ENCODE measurements around the gene LAMTOR4. TPM values are rescaled to one million over a fixed set of nuclear protein-coding genes. Genes with fewer than 3 reads are reported as not detected.
A peak's percentile ranks its signal among the peaks of the same experiment; 100 is the strongest.

Gene LAMTOR4
- total and polyA plus RNA-seq, 2 of the 13 experiments (the other 11 are each of a cell fraction or from before 2014, with no cell fraction given) = 115 to 118 TPM

DNA sequence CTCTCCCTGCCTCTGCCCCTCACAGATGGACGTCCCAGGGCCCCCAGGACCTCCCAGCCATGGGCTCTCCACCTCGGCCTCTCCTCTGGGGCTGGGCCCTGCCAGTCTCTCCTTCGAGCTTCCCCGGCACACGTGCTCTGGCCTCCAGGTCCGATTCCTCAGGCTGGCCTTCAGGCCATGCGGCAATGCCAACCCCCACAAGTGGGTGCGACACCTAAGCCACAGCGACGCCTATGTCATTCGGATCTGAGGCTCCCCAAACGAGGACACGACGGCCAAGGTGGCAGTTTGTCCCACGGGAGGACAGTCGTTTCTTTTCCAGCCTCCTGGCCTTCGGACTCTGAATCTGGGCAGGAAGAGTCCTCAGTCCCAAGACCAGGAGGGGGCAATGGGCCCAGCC lies 42.1 kb upstream of the LAMTOR4 start:
- Histone ChIP-seq H2AFZ (ENCODE audit: low read length) (no peak overlapping the region), H3K27ac (ENCODE audit: extremely low read length, insufficient read depth, low read length) (no peak overlapping the region), H3K4me1 (ENCODE audit: insufficient read depth, low read length) (peaks cover 13% of the 10 kb centered on the region; the same call in 1 of the 2 replicates), H3K9ac (ENCODE audit: insufficient read depth, low read depth, low read length) (no peak overlapping the region), H3K4me2 (ENCODE audit: low read depth, low read length) (no peak overlapping the region), H3K27me3 (ENCODE audit: control insufficient read depth in 1 of 2, insufficient read depth in 2 of 2, low read length in 2 of 2) (no peaks in the 10 kb centered on the region), H3K36me3 (replicated peaks in 1 of 2; ENCODE audit: control insufficient read depth in 1 of 2, insufficient read depth in 2 of 2, low read length in 2 of 2) (peaks cover 10 to 25% of the 10 kb centered on the region in 2 experiments; a peak in 4 of 5 replicates), H3K9me3 (ENCODE audit: low read length) (no peaks in the 10 kb centered on the region), H3K4me3 (replicated peaks in 1 of 3; ENCODE audit: insufficient read depth in 1 of 3, low read depth in 2 of 3, low read length in 3 of 3) (no peak overlapping the region), H4K20me1 (ENCODE audit: insufficient read depth, low read length) (no peaks in the 10 kb centered on the region), H3K79me2 (ENCODE audit: insufficient read depth, low read length) (no peaks in the 10 kb centered on the region)
- intact Hi-C loops (cut with micrococcal nuclease; ENCODE audit: unreplicated experiment) = no loop called here
- in situ Hi-C loops (cut with HindIII; ENCODE audit: extremely low pct_ligation_motif_present, low pct_unique_long_range_greater_than_20kb) = no loop called here
- DNase-seq (ENCODE audit: low spot score) (no peak), ATAC-seq (no peak), FAIRE-seq (no peak)
- TF ChIP-seq, protein P1, sequence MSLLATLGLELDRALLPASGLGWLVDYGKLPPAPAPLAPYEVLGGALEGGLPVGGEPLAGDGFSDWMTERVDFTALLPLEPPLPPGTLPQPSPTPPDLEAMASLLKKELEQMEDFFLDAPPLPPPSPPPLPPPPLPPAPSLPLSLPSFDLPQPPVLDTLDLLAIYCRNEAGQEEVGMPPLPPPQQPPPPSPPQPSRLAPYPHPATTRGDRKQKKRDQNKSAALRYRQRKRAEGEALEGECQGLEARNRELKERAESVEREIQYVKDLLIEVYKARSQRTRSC (CRISPR knock-in tag; IDR thresholded peaks at IDR 0.05; ENCODE audit: low read depth) = no peak
- TF ChIP-seq RBFOX2 (IDR thresholded peaks at IDR 0.05; ENCODE audit: low read depth, low read length) = 0 out of 2 replicates have a peak, but pooled peaks have one; percentile 18
- POLR2A ChIA-PET = no interaction called here
- BruUV-seq (replicated peaks) = no TSS peak
- 94% methylated on average over 17 of the region's 17 CpGs for WGBS (ENCODE audit: low lambda C conversion rate)
- CTCF ChIA-PET (ENCODE audit: low intra/inter-chr PET ratio, low total read pairs) = no interaction called here

DNA sequence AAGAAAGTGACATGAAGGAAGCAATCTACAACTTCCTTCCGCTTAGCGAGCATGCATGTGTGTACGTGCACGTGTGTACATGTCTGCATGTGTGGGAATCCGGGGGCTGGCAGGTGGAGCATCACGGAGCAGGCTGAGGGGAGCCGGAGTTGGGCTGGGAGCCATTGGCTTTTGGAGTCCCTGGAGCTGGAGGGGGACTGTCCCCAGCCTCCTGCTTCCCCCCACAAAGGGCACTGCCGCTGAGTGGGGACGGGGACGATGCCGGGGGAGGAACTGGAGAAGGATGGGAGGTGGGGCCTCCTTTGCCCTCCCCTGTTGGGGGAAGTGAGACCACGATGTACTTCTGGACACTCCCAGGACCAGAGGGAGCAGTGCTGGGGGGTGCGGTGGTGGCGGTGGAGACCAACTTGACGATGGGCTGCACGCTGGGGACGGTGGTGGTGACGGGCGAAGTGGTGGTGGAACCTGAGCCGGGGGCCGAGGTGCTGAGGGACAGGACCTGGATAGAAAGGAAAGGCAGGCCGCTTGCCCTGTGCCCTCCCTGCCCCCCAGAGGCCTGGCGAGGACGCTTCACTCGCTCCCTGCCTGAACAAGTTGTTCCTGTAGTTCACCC lies 41.5 kb upstream of the LAMTOR4 start:
- Histone ChIP-seq H3K9me3 (ENCODE audit: low read length) (no peaks in the 10 kb centered on the region), H3K4me3 (replicated peaks in 1 of 3; ENCODE audit: insufficient read depth in 1 of 3, low read depth in 2 of 3, low read length in 3 of 3) (no peak overlapping the region), H3K9ac (ENCODE audit: insufficient read depth, low read depth, low read length) (no peak overlapping the region), H3K4me2 (ENCODE audit: low read depth, low read length) (no peak overlapping the region), H3K27me3 (ENCODE audit: control insufficient read depth in 1 of 2, insufficient read depth in 2 of 2, low read length in 2 of 2) (no peaks in the 10 kb centered on the region), H3K4me1 (ENCODE audit: insufficient read depth, low read length) (peaks cover 16% of the 10 kb centered on the region), H2AFZ (ENCODE audit: low read length) (no peak overlapping the region), H3K79me2 (ENCODE audit: insufficient read depth, low read length) (no peaks in the 10 kb centered on the region), H3K36me3 (replicated peaks in 1 of 2; ENCODE audit: control insufficient read depth in 1 of 2, insufficient read depth in 2 of 2, low read length in 2 of 2) (peaks cover 10 to 30% of the 10 kb centered on the region in 2 experiments; a peak in 4 of 5 replicates), H4K20me1 (ENCODE audit: insufficient read depth, low read length) (no peaks in the 10 kb centered on the region), H3K27ac (ENCODE audit: extremely low read length, insufficient read depth, low read length) (no peak overlapping the region)
- CTCF ChIA-PET (ENCODE audit: low intra/inter-chr PET ratio, low total read pairs) = no interaction called here
- no peak for DNase-seq (ENCODE audit: low spot score)
- TF ChIP-seq RBFOX2 (IDR thresholded peaks at IDR 0.05; ENCODE audit: low read depth, low read length) (peak; percentile 17; the same call in 1 of the 2 replicates), KLF11 (CRISPR knock-in tag; IDR thresholded peaks at IDR 0.05) (no peak)
- 97% methylated on average over 24 of the region's 25 CpGs for WGBS (ENCODE audit: low lambda C conversion rate)
- POLR2A ChIA-PET = no interaction called here
- no peak for ATAC-seq
- in situ Hi-C loops (cut with HindIII; ENCODE audit: extremely low pct_ligation_motif_present, low pct_unique_long_range_greater_than_20kb) (no loop called here), intact Hi-C loops (cut with micrococcal nuclease; ENCODE audit: unreplicated experiment) (no loop called here)
- TSS peak; percentile 61 for BruUV-seq (replicated peaks)
- FAIRE-seq = no peak
